Transverse colon (tissue), 3 donors: ENCODE measurements around the gene USP17L10.
"Not testable (repeated sequence)": the region's sequence is repeated elsewhere in the genome, so short reads cannot be mapped to it uniquely, and the experiment has no call there.

Experiments used
- CTCF ChIP-seq, 5 experiments: fragments of 200-600 bp in 3 of 5; fragments of 450-650 bp in 2 of 5; sonication (generic) in 3 of 5; IDR thresholded peaks; 1 replicate in 2 of 5; 2 replicates in 3 of 5; pipeline ENCODE4 v1.5.1; 2016 to 2017; ENCODE audit warnings: antibody characterized with exemption in 5 of 5, inconsistent platforms in 3 of 5, mild to moderate bottlenecking in 2 of 5, moderate library complexity in 1 of 5
- POLR2A ChIP-seq: fragments of 450-650 bp; IDR thresholded peaks from one replicate; pipeline ENCODE4 v1.6.1; 2016; ENCODE audit warnings: antibody characterized with exemption, mild to moderate bottlenecking, moderate library complexity

- TF ChIP-seq POLR2A; CTCF (IDR thresholded peaks at IDR 0.05): not testable (repeated sequence)
Measured at GRCh38 chr4:9234085-9234484, 23.6 kb downstream of the USP17L10 start, which contains the start of gene USP17L15.
